ENCODE results near the gene MLNR.

The MLNR gene, protein sequence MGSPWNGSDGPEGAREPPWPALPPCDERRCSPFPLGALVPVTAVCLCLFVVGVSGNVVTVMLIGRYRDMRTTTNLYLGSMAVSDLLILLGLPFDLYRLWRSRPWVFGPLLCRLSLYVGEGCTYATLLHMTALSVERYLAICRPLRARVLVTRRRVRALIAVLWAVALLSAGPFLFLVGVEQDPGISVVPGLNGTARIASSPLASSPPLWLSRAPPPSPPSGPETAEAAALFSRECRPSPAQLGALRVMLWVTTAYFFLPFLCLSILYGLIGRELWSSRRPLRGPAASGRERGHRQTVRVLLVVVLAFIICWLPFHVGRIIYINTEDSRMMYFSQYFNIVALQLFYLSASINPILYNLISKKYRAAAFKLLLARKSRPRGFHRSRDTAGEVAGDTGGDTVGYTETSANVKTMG

GRCh38 chr13:49220036-49220855 lies at the start of gene MLNR:
Gene MLNR, plus strand, starts transcription at chr13:49220338. Its CDS starts 0 bp downstream, at chr13:49220338.
- peak; percentile 69 for DNase-seq (ENCODE audit: low spot score)

DNA sequence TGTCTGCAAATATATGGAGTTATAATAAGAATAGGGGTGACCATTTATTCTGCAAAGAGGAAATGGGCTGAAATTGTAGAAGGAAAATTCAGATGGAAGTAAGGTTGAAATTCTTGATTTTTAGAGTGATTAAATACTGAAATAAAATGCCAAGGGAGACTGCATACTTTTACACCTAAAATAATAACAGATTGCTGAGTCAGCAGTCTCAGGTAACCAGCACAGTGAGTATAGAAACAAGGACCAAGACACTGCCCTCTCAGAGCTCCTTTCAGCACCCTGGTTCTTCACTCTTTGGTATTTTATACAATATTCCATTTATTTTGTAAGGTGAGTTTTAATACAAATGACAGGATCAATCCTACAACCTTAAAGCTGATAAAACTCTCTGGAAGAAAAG lies 48.8 kb upstream of the MLNR start:
- DNase-seq (ENCODE audit: low spot score): no peak

DNA sequence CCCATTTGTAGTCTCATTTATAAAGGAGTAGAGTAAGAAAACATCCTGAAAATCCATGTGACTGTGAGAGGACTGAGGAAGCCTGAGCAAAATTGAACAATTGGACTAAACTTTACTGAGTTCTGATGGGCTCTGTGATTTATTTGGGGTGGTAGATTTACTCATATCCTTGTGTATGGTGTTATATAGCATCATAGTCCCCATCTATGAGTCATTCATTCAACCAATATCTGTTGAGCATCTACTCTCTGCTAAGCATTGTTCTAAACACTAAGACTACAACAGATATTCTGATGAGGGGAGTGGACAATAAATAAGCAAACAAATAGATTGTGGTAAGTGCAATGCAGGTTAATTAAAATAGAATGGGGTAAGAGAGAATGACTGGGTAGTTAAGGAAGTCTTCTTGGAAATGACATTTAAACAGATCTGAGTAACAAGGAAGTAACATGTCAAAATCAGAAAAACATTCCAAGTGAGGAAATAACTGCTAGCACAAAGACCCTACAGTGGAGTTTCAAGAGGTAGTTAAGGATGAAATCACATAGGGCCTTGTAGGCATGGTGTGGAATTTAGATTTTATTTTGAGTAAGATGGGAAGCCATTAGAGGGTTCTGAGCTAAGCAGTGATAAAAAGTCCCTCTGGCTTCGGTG lies 36.3 kb upstream of the MLNR start:
- no peak for DNase-seq (ENCODE audit: low spot score)

GRCh38 chr13:49184621-49185020 lies 35.5 kb upstream of the MLNR start:
- DNase-seq (ENCODE audit: low spot score): no peak

DNA sequence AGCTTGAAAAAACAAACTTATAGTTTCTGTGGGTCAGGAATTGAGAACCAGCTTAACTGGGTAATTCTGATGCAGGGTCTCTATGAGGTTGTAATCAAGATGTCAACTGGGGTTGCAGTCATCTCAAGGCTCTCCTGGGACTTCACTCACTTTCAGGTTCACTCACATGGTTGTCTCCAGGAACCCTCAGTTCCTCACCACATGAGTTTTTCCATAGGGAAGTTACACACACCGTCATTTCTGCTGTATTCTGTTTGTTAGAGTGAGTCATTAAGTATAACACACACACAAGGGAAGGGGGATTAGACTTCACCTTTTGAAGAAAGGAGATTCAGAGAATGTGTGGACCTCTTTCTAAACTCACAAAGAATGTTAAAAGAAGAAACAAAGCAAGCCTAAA lies 34.9 kb upstream of the MLNR start:
- no peak for DNase-seq (ENCODE audit: low spot score)

- no peak for DNase-seq (ENCODE audit: low spot score)
These were observed 29.2 kb upstream of the MLNR start for GRCh38 chr13:49190901-49191300.

DNA sequence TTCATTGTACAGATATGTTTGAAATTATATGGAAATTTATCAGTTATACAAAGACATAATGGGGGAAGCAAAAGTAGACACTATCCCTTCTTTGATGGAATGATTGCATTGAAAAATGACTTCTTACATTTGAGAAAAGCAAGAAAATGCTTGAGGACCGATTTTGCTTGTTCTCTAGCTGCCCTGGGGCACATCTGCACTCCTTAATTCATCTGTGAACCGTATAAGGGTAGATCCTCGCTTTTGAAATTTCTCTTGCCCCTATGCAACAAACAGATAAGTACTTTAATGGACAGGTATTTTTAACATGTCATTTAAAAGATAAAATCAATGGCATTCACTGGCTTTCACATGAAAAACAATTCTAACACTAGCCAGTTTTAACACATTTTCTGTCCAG lies 13.5 kb upstream of the MLNR start:
- no peak for DNase-seq (ENCODE audit: low spot score)

- DNase-seq (ENCODE audit: low spot score): no peak
These were observed 11.5 kb upstream of the MLNR start for GRCh38 chr13:49208619-49209018.

- DNase-seq (ENCODE audit: low spot score): no peak
These were observed 10.0 kb upstream of the MLNR start for GRCh38 chr13:49210114-49210513.

GRCh38 chr13:49210669-49211068 lies 9.5 kb upstream of the MLNR start:
- DNase-seq (ENCODE audit: low spot score): no peak

- no peak for DNase-seq (ENCODE audit: low spot score)
These were observed 6.6 kb upstream of the MLNR start for GRCh38 chr13:49213539-49213938.

DNA sequence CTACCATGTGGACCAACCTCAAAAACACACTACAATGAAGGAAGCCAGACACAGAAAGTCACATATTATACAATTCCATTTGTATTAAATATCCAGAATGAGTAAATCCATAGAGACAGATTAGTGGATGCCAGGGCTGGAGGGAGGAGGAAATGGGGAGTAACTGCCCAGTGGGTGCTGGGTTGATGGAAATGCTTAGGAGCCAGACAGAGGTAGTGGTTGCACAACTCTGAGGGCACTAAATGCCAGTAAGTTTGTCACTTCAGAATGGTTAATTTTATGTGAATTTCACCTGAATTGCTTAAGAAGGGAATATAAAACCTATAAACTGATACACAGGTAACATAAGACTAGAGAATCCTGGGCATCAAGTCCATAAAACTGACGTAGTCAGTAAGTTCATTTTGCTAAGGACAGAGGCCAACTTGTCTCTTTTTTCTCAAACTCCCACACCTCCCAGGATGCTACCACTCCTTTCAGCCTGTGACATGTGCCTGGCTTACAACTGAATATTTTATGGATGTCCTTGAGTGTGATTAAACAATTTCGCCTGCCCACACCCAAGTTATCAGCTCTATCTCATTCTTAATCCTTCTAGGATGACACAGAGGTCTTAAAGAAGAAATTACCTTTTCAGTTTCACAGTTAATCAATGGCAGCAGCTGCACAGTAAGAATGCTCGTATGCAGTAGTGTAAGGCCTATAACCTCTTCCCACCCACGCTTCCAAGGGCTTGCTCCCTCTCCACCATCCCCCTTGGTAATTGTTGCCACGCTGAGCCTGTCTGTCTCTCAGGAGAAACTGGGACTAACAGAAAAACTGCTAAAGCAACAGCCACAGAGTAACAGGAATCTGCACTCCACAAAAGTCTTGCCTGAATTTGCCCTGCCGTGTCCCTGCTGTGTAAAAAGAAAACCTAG lies 5.9 kb upstream of the MLNR start:
- no peak for DNase-seq (ENCODE audit: low spot score)

GRCh38 chr13:49214917-49215376 lies 5.2 kb upstream of the MLNR start:
- DNase-seq (ENCODE audit: low spot score): no peak

GRCh38 chr13:49216334-49216733 lies 3.8 kb upstream of the MLNR start:
- no peak for DNase-seq (ENCODE audit: low spot score)

- DNase-seq (ENCODE audit: low spot score): no peak
These were observed 2.1 kb upstream of the MLNR start for GRCh38 chr13:49217962-49218492.

DNA sequence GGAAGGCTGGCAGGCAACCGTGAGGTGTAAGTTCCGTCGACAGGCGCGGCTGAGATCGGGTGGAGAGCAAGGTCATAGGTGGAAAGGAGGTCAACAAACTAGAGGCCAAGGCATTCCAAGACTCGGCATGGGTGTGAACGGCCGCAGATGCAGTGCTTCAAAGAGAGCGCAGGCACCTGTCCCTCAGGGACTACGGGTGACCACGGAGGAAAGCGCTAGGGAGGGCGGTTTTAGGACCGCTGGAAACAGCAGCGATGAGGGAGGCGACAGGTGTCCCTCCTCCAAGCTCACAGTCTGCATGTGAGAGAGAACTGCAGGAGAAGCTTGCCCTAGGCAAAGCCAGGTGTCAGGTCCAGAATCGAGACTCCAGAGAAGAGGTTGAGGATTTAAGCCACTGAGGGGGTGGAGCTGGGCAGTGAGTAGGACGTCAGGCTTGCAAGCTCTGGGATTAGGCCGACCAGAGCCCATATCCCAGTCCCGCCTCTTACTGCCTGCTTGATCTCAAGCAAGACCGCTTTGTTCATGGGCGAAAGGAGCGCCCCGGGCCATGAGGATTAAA lies 1.6 kb upstream of the MLNR start:
- peak; percentile 21 for DNase-seq (ENCODE audit: low spot score)

GRCh38 chr13:49219647-49220035 lies 497 bp upstream of the MLNR start:
- DNase-seq (ENCODE audit: low spot score): peak; percentile 18

DNA sequence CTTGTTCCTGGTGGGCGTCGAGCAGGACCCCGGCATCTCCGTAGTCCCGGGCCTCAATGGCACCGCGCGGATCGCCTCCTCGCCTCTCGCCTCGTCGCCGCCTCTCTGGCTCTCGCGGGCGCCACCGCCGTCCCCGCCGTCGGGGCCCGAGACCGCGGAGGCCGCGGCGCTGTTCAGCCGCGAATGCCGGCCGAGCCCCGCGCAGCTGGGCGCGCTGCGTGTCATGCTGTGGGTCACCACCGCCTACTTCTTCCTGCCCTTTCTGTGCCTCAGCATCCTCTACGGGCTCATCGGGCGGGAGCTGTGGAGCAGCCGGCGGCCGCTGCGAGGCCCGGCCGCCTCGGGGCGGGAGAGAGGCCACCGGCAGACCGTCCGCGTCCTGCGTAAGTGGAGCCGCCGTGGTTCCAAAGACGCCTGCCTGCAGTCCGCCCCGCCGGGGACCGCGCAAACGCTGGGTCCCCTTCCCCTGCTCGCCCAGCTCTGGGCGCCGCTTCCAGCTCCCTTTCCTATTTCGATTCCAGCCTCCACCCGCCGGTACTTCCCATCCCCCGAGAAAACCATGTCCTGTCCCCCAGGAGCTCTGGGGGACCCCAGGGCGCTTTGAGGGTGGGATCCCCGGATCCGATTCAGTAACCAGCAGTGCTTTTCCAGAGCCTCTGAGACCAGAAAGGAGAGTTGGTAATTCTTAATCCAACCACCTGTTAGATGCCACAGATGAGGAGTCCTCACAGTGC lies 885 bp downstream of the MLNR start:
- DNase-seq (ENCODE audit: low spot score): peak; percentile 30

DNA sequence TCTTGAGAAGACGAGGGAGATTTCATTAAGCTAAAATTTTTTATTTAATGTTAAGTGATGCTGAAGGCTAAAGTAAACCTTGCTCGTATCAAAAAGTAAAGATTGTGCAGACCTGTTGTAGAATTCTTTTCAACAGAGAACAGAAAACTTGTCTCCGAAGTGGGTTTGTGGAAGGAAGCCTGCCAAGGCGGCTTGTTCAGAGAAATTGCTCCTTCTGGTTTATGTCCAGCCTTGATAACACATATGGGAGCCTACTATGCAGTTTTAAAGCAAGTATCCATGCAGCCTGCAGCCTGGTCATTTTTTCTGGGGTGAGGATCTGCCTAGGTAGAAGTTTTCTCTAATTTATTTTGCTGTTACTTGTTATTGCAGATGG lies 1.4 kb downstream of the MLNR start:
- DNase-seq (ENCODE audit: low spot score): no peak
